Activated T-cell treated with anti-CD3 and anti-CD28 coated beads for 24 hours (primary cell): Measurements from ENCODE around the gene TGFB1.
"Not testable (repeated sequence)": the region's sequence is repeated elsewhere in the genome, so short reads cannot be mapped to it uniquely, and the experiment has no call there.

Source experiments
- DNase-seq: peaks from one replicate; pipeline ENCODE4 v3.0.0-alpha.2; 2020; ENCODE audit warnings: low read depth

Gene TGFB1

DNA sequence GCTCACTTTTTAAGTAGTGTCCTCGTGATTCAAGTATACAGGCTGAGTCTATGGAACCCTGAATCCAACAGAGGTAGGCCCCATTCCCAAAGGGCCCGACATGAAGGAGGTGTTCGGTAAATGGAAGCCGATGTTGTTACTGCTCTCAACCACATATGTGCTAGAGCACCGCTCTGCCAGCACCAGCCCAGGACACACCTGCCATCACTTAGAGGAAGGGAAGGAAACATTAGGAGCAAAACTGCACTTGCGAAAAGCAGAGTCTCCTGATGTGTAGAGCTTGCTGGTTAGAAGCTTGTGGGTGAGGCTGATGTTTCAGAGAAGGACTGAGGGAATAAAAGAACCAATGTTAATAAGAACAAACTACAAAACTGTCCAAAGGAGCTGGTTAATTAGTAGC, 53.2 kb downstream of the TGFB1 start:
- no peak for DNase-seq

DNA sequence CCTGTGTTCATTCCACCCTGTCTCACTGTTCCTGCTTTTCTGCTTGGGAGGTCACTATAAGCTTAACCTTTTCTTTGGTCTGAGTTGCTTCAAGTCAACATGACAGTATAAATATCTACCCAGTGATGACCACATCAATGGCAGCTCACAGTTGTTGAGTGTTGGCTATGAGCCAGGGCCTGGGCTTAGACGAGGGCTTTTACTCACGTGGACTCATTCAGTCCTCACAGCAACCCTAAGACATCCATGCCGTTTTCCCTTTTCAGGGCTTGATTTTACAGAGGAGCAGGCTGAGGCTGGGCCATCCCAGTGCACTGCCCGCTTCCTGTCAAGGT, 54.0 kb downstream of the TGFB1 start:
- DNase-seq: no peak

DNA sequence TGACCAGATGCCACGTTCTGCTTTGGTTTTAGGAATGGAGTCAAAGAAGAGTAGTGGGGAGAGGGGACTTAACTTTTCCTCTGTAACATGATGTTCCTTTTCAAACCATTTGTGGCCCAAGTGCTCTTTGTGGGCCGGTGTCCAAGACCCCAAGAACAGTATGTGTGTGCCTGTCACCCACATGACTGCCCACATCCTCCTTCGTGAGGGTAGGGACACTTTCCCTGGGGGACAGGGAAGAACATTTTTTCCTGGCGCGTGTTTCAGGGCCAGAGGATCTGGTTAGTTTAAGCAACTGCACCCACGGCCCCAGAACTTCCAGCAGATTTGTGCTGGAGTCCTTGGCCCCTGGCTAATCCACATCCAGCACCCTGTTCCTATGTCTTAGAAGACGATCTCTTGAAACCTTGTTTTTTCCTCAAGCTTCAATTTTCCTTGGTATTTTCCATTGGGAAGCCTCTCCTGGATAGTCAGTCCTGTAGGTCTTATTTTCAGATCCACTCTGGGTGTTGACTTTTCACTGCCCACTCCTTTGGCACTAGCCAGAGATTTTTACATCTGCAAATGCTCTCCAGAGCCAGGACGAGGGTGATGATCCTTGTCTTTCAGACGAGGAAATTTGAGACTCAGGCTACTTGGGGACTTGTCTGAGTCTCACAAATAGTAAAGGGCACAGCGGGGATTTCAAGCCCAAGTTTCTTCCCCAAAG, 54.5 kb downstream of the TGFB1 start:
- DNase-seq: no peak

DNA sequence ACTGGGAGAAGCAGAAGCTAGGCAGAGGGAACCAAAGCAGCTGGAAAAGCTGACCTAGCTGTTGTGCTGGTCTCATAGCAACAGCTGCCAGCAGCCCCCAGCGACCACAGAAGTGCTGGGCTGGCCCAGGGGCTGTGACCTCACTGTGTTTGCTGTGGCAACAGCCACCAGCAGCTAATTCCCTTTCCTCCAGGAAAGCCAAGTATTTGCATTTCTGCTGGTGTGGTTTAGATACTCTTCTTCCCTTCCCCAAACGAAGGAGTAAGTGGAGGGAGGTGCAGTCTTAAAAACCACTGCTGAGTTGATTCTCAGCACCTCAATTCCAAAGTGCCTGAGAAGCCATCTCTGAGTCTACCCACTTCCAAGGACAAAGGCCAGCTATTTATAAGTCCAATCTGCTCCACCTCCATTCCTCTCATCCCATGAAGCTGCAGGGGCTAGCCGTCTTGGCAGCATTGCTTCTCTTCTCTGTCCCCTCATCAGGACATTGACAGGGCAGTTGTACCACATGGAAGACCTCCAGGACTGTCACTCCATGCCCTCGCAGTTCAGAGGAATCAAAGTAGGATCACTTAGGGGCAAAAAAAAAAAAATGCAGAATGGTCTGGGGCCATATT, 55.3 kb downstream of the TGFB1 start:
- DNase-seq: no peak

DNA sequence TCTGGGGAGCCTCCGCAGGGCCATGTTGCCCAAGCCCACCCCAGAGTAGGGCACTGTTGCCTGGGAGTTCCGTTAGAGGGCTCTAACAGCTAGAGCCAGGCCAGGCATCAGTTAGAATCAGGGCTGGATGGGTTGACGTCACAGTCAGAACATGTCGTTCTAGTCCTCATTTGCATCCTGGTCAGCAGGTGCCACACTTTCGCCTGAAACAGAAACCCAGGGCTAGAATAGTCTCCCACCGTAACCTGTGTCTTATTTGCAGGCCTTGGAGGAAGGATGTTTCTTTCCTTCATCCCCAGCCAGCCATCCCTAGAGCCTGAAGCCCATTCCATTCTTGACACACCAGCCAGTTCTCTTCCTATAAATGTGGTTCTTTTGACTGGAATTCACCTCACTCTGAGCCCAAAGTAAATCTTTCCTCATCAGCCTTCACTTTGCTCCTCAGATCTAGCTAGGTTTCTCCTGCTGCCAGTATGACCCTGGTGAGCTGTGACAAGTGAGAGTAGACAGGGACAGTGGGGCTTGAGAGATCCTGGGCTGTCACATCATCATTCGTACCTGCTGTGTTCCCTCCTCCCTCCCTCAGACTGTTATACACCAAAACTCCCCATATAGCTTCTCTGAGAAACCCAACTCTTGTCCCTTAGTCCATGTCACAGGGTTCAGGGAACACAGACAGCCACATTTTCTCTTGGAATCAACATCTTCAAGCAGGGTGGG, 55.9 kb downstream of the TGFB1 start:
- DNase-seq: no peak

DNA sequence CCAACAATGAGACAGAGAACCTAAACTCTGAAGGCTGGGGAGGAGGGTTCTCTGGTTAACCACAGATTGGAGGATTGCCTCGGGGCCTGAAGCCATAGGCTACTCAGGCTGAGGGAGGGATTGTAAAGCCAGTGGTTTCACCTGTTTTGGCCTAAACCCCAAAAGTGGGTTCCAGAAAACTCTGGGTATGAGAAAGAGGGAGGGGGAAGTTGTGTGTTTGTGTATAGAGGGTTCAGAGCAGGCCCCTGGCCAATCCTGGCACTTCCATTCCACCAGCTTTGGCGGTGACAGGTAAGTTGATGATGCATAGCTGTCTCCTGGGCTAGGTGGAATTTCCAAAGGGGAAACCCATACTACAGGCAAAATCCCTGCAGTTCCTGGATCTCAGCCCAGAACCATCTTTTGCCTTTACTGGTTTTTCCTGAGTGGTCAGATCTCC, 57.3 kb downstream of the TGFB1 start:
- DNase-seq: no peak

DNA sequence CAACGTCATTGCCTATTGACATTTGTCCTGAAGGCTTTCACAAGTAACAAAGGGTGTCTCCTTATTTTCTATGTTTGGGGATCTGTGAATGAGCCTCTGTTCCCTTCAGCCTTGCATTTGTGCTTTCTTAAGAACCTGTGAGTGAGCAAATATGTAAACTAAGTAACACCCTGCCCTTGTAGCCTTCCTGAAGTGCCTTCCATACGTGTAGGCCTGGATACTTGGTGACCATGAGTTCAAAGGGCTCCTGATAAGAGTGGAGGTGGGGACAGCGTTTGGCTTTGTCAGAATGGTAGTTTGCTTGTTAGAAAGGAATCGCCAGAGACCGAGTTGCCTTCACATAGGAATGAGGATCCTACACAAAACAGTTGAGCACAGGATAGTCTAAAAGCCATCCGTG, 58.2 kb downstream of the TGFB1 start:
- no peak for DNase-seq

DNA sequence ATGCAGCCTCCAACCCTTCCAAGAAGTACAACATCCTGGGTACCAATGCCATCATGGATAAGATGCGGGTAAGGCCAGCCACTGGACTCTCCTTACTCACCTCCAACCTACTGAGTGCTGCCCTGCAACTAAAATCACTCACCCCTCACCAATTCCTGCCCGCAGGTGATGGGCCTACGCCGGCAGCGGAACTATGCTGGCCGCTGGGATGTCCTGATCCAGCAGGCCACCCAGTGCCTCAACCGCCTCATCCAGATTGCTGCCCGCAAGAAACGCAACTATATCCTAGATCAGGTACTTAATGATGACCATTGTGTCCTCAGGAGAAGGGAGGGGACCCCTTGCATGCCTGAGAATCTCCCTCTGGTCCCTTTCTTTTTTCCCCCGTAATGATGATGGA, 59.3 kb downstream of the TGFB1 start:
- no peak for DNase-seq

DNA sequence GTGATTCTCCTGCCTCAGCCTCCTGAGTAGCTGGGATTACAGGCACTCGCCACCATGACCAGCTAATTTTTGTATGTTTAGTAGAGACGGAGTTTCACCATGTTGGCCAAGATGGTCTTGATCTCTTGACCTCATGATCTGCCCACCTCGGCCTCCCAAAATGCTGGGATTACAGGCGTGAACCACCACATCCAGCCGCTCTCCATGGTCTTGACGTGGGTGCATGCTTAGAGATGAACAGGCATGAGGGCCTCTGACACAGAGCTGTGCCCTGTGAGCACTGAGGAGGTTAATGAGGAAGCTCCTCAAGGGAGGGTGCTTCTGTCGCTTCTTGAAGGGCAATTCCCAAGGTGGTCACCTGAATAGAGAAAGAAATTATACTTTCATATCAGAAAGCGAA, 63.9 kb downstream of the TGFB1 start:
- not testable (repeated sequence) for DNase-seq

DNA sequence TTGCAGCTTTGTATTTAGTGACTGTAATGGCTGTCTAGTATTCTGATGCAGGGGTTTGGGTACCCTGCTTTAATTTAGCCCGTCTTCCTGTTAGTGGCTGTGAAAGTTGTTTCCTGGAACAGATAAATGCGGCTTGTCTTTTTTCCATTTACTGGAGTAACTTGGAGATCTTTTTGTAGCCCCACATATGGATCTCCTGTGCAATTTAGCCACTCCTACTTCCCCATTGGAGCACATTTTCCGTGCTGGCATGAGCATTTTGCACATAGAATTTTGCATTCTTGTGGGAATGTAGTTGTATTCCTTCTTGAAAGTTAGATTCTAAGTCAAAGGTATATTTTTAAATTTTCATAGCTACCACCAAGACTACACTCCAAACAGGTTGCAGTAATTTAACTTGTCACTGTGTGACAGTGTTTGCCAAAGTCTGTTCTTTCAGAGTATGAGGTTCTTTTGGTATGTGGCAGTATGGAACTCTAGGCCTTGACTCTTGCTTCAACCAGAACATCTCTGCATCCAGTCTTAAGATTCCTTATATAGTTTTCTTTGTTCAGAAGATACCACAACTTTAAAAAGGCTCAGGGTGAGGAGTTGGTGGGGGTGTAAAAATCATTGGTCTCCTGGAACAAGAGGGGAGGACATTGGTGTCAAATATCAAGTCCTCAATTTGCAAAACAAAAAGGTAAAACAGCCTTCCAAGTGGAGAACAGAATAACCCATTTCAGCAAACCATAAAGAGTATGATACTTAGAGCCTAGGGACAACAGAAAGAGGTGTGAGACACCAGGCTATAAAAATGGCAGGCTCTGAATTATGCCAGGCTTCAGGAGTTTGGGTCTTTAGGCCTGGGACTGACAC, 64.8 kb downstream of the TGFB1 start:
- DNase-seq: no peak
